Colonic mucosa (tissue), 4 donors: ENCODE data around the gene FUT6. TPM values are rescaled to one million over a fixed set of nuclear protein-coding genes. Genes with fewer than 3 reads are reported as not detected.

Source experiments
- DNase-seq: peaks from one replicate; pipeline ENCODE4 v3.0.0-alpha.2; 2020
- H3K27ac ChIP-seq: fragments of 200-600 bp; one replicate; pipeline ENCODE4 v1.8.0; 2021
- H3K27me3 ChIP-seq: fragments of 200-600 bp; one replicate; pipeline ENCODE4 v1.8.0; 2021
- H3K36me3 ChIP-seq: fragments of 200-600 bp; one replicate; pipeline ENCODE4 v1.8.0; 2021
- H3K4me1 ChIP-seq: fragments of 200-600 bp; one replicate; pipeline ENCODE4 v1.8.0; 2021; ENCODE audit warnings: mild to moderate bottlenecking
- H3K4me3 ChIP-seq: fragments of 200-600 bp; one replicate; pipeline ENCODE4 v1.8.0; 2021
- H3K9ac ChIP-seq, 2 donors: one replicate each; pipeline ENCODE4 v1.7.0; 2013; ENCODE audit warnings: control low read depth in 2 of 2, low read depth in 2 of 2, low read length in 2 of 2
- H3K9me3 ChIP-seq: fragments of 200-600 bp; one replicate; pipeline ENCODE4 v1.8.0; 2021
- CTCF ChIP-seq: fragments of 200-600 bp; IDR thresholded peaks from one replicate; pipeline ENCODE4 v1.8.0; 2022; ENCODE audit warnings: antibody characterized with exemption, mild to moderate bottlenecking
- intact Hi-C: fragments of 100-400 bp; cut with DNase I; formaldehyde crosslinking; loops from one replicate; pipeline ENCODE4 v1.14.1; 2022
- total RNA-seq, 2 donors: library from RNA; stranded (reverse); fragmentation: NEBNext Ultra II Directional in 1 of 2; extraction: Animal tissue kit (Norgen Biotek cat#: 25700) in 1 of 2; gene quantifications; one replicate each; pipeline ENCODE4 v1.2.1, GENCODE V29; 2021
- donor health status: healthy.
- donor health status: DM: no; HTN: no; CAD: no.
- donor health status: DM: no; HTN: no; CAD: no.

Gene FUT6
- total RNA-seq, 2 donors from 2014 or later = 48.9 to 89.4 TPM

GRCh38 chr19:5806905-5807304 lies 32.6 kb downstream of the FUT6 start:
- no peak overlapping the region for H3K4me3 ChIP-seq
- intact Hi-C loops = loop anchor here (10.0 kb wide), 1 partner anchor 218 kb away; no protein-coding TSS in a partner anchor

GRCh38 chr19:5806133-5806489 lies 33.4 kb downstream of the FUT6 start:
- intact Hi-C loops = loop anchor here (10.0 kb wide), 1 partner anchor 219 kb away; no protein-coding TSS in a partner anchor
- Histone ChIP-seq H3K9ac (no peak overlapping the region), H3K9me3 (no peaks in the 10 kb centered on the region), H3K27me3 (no peaks in the 10 kb centered on the region), H3K36me3 (no peaks in the 10 kb centered on the region), H3K27ac (no peak overlapping the region), H3K4me1 (peaks cover 4% of the 10 kb centered on the region), H3K4me3 (no peak overlapping the region)
- TF ChIP-seq CTCF = peak; percentile 35
- no peak for DNase-seq

More at GRCh38 chr19:5806905-5807304, 32.6 kb downstream of the FUT6 start:
- no peaks in the 10 kb centered on the region for H3K36me3 ChIP-seq
- DNase-seq = no peak
- H3K4me1 ChIP-seq = peaks cover 4% of the 10 kb centered on the region
- H3K9ac ChIP-seq = no peak overlapping the region
- H3K9me3 ChIP-seq = no peaks in the 10 kb centered on the region
- no peaks in the 10 kb centered on the region for H3K27me3 ChIP-seq
- H3K27ac ChIP-seq = no peak overlapping the region
- TF ChIP-seq CTCF = no peak

DNA sequence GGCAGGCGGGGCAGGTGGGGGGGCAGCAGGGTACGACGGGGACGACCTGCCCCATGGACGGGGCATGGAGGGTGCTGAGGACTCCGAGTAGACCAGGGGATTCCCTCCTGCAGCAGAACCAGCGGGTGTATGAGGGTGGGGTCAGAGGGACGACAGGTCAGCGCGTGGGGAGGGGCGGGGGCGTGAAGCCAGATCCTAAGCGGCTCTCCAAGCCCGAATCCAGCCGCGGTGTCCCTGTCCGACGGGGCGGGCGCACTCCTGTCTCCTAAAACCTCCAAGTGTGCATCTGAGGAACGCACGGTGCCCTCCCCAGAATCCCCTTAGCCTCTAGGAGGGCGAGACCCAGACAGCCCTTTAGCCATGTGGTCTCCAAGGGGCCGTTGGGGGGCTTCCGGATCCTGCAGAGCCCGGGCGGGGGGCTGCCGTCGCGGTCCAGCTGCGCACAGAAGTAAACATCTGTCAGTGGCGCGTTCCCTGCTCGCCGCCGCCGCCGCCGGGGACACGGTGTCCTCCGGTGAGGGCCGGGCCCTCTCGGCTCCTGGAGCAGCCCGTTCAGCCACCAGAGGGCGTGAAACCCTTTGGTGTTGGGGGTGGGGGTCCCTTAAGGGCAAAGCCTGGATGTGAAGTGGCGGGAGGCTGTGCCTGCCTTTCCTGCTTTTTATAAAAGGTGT lies 33.9 kb downstream of the FUT6 start:
- no peaks in the 10 kb centered on the region for H3K36me3 ChIP-seq
- H3K9ac ChIP-seq = peak overlapping the region in 1 of 2 donors; percentile 34
- peak overlapping the region; percentile 19 for H3K4me3 ChIP-seq
- no peaks in the 10 kb centered on the region for H3K9me3 ChIP-seq
- peak; percentile 79 for TF ChIP-seq CTCF
- intact Hi-C loops = loop anchor here (2.0 to 10.0 kb wide), 2 partner anchors 87 to 219 kb away; no protein-coding TSS in a partner anchor
- DNase-seq = peak; percentile 79
- no peak overlapping the region for H3K27ac ChIP-seq
- H3K27me3 ChIP-seq = no peaks in the 10 kb centered on the region
- peaks cover 4% of the 10 kb centered on the region for H3K4me1 ChIP-seq

DNA sequence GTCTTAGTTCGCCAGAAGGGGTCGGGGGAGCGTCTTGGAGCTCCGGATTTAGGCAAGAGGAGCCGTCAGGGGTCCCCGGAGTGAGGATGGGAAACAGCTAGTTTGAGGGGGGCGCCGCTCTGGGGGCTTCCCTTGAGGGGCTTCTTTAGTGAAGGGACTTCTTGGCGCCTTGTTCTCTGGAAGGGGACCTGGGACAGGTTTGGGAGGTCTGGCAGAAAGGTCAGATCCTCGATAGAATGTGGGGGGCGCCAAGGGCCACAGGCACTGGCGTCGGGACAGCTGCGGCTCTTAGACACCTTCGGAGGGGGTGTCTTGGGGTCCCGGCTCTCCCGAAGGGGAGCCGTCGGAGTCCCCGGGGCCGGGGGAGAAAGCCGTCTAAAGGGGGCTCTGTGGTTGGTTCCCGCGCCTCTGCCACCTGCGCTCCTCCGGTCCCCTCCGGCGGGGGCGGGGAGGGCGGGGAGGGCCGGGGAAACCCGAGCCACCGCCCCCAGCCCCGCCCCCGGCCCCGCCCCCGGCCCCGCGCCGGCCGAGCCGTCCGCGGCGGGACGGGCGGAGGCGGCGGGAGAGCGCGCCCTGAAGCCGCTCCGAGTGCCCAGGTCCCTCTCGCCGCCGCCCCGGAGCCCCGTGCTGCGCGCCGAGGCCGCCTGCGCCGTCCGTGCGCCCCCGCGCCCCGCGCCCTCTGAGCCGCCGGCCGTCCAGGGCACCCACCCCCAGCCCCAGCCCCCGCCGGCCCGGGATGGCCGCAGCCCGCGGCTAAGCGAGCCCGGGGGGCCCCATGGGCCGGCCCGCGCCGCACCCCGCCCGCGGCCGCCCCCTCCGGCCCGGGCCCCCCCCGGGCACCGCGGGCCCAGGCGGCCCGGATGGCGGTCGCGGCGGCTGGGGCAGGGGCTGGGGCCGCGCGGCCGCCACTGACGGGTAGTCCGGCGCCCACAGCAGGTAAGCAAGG lies 34.7 kb downstream of the FUT6 start, which contains the start of gene NRTN:
TSS of gene NRTN (plus strand) at position 552 of the 946 bp plus-strand sequence. CDS start 19,099 bp downstream, outside the sequence.
- DNase-seq = peak; percentile 67
- peak within 1 kb of the TSS; percentile 32 for H3K4me3 ChIP-seq
- no peak for TF ChIP-seq CTCF
- peaks cover 4% of the 10 kb centered on the region for H3K4me1 ChIP-seq
- H3K27me3 ChIP-seq = no peaks in the 10 kb centered on the region
- H3K9ac ChIP-seq = peak within 1 kb of the TSS in 1 of 2 donors; percentile 34
- intact Hi-C loops = loop anchor here (2.0 to 10.0 kb wide), 2 partner anchors 88 to 220 kb away; no protein-coding TSS in a partner anchor
- H3K9me3 ChIP-seq = no peaks in the 10 kb centered on the region
- H3K27ac ChIP-seq = no peak within 1 kb of the TSS
- H3K36me3 ChIP-seq = no peaks in the 10 kb centered on the region

GRCh38 chr19:5803752-5804515 lies 35.6 kb downstream of the FUT6 start:
- Histone ChIP-seq H3K36me3 (no peaks in the 10 kb centered on the region), H3K4me1 (peaks cover 4% of the 10 kb centered on the region), H3K9ac (peak overlapping the region in 1 of 2 donors; percentile 9), H3K9me3 (no peaks in the 10 kb centered on the region), H3K27me3 (no peaks in the 10 kb centered on the region), H3K27ac (no peak overlapping the region), H3K4me3 (peak overlapping the region; percentile 32)
- intact Hi-C loops = loop anchor here (2.0 to 10.0 kb wide), 2 partner anchors 89 to 221 kb away; no protein-coding TSS in a partner anchor
- peak; percentile 86 for TF ChIP-seq CTCF
- peak; percentile 94 for DNase-seq
